Tibial nerve (tissue), 4 donors: ENCODE results near the gene VEGFA. TPM values are rescaled to one million over a fixed set of nuclear protein-coding genes. Genes with fewer than 3 reads are reported as not detected.

Experiments used
- DNase-seq, 2 donors: peaks; one replicate each; pipeline ENCODE4 v3.0.0-alpha.2; 2019; ENCODE audit warnings: low spot score in 2 of 2
- H3K27ac ChIP-seq, 4 donors: fragments of 200-600 bp; sonication (generic) in 3 of 4; one replicate each; pipeline ENCODE4 v1.5.1; 2017 to 2019; ENCODE audit warnings: mild to moderate bottlenecking in 1 of 4
- H3K27me3 ChIP-seq, 2 donors: fragments of 200-600 bp; sonication (generic) in 1 of 2; one replicate each; pipeline versions ENCODE4 v1.5.1 to v1.6.0; 2017 to 2019
- H3K36me3 ChIP-seq, 3 donors: fragments of 200-600 bp; sonication (generic); one replicate each; pipeline ENCODE4 v1.5.1; 2018 to 2019
- H3K4me1 ChIP-seq, 4 donors: fragments of 200-600 bp; sonication (generic) in 3 of 4; one replicate each; pipeline ENCODE4 v1.5.1; 2017 to 2019
- H3K4me3 ChIP-seq, 4 donors: fragments of 200-600 bp; sonication (generic) in 3 of 4; one replicate each; pipeline ENCODE4 v1.5.1; 2017 to 2019; ENCODE audit warnings: mild to moderate bottlenecking in 1 of 4, moderate library complexity in 1 of 4
- H3K9me3 ChIP-seq, 4 donors: fragments of 200-600 bp; sonication (generic) in 3 of 4; one replicate each; pipeline ENCODE4 v1.5.1; 2017 to 2019
- CTCF ChIP-seq, 5 experiments: fragments of 200-600 bp in 3 of 5; fragments of 450-650 bp in 2 of 5; sonication (generic) in 3 of 5; IDR thresholded peaks; one replicate each; pipeline ENCODE4 v1.5.1; 2016 to 2019; ENCODE audit warnings: antibody characterized with exemption in 5 of 5, mild to moderate bottlenecking in 3 of 5, moderate library complexity in 2 of 5
- EP300 ChIP-seq, 2 donors: sonication (generic); formaldehyde crosslinking; IDR thresholded peaks; one replicate each; pipeline ENCODE4 v1.6.1; 2017; ENCODE audit warnings: antibody characterized with exemption in 2 of 2, mild to moderate bottlenecking in 1 of 2
- POLR2A ChIP-seq, 2 donors: fragments of 450-650 bp; IDR thresholded peaks; one replicate each; pipeline ENCODE4 v1.6.1; 2017; ENCODE audit warnings: antibody characterized with exemption in 2 of 2, mild to moderate bottlenecking in 2 of 2, moderate library complexity in 2 of 2
- WGBS, 2 donors: methylation state at CpG; one replicate each; pipeline ENCODE4 v1.1.5; 2018; 5-methylcytosine and 5-hydroxymethylcytosine counted together
- total RNA-seq, 4 donors: library from RNA; depleted of rRNA; stranded (reverse); fragments of >200 nt; gene quantifications; one replicate each; pipeline ENCODE4 v1.1.0, GENCODE V29; 2016

The VEGFA gene
- total RNA-seq, 4 donors from 2014 or later = 175 to 220 (median 177) TPM

DNA sequence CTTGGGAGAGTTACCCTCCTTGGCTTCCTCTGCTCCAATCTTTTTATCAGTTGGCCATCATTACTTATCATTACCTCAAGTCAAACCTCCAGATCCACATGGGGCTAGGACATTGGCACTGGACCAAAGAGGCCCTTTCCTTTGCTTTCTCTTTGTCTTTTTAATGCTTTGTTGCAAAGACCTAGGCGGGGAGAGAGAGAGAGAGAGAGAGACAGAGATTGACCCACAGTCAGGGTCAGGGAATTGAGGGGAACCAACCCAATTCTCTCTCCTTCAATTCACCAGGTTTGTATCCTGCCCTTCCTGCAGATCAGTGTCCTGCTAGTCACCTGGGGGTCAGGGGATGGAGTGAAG is 3.5 kb upstream of the VEGFA start:
- Histone ChIP-seq H3K4me3 (no peak overlapping the region), H3K9me3 (no peaks in the 10 kb centered on the region), H3K27me3 (no peaks in the 10 kb centered on the region), H3K4me1 (peaks cover 0 to 11% (median 5%) of the 10 kb centered on the region in 4 donors), H3K27ac (no peak overlapping the region), H3K36me3 (no peaks in the 10 kb centered on the region)
- DNase-seq = no peak
- 78 to 82% methylated on average over 1 of the region's 1 CpG for WGBS, 2 donors
- TF ChIP-seq EP300 (IDR thresholded peaks at IDR 0.05) (no peak), CTCF (IDR thresholded peaks at IDR 0.05) (no peak), POLR2A (IDR thresholded peaks at IDR 0.05) (no peak)

GRCh38 chr6:43766964-43767461 is 3.0 kb upstream of the VEGFA start:
- no peaks in the 10 kb centered on the region for H3K27me3 ChIP-seq
- DNase-seq = no peak
- TF ChIP-seq CTCF (IDR thresholded peaks at IDR 0.05) (no peak), EP300 (IDR thresholded peaks at IDR 0.05) (no peak)
- no peak overlapping the region for H3K4me3 ChIP-seq
- H3K27ac ChIP-seq = no peak overlapping the region
- no peaks in the 10 kb centered on the region for H3K9me3 ChIP-seq
- 83 to 84% methylated on average over 10 of the region's 10 CpGs for WGBS, 2 donors
- no peaks in the 10 kb centered on the region for H3K36me3 ChIP-seq
- peaks cover 0 to 13% (median 6%) of the 10 kb centered on the region in 4 donors for H3K4me1 ChIP-seq

DNA sequence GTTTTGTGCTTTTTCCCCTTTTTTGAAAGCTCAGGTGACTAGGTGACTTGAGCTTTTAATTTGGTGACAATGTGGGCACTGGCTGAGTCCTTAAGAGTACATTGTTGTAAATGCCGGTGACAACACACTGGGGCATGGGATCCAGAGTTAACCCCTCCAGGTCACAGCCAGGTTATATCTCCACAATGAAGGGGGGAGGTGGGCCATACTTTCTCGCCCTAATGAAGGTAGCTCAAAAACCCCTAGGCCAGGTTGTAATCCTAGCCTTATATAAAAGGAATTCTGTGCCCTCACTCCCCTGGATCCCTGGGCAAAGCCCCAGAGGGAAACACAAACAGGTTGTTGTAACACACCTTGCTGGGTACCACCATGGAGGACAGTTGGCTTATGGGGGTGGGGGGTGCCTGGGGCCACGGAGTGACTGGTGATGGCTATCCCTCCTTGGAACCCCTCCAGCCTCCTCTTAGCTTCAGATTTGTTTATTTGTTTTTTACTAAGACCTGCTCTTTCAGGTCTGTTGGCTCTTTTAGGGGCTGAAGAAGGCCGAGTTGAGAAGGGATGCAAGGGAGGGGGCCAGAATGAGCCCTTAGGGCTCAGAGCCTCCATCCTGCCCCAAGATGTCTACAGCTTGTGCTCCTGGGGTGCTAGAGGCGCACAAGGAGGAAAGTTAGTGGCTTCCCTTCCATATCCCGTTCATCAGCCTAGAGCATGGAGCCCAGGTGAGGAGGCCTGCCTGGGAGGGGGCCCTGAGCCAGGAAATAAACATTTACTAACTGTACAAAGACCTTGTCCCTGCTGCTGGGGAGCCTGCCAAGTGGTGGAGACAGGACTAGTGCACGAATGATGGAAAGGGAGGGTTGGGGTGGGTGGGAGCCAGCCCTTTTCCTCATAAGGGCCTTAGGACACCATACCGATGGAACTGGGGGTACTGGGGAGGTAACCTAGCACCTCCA is 2.2 kb upstream of the VEGFA start:
- no peak for DNase-seq
- no peak for TF ChIP-seq POLR2A (IDR thresholded peaks at IDR 0.05)
- no peak for TF ChIP-seq CTCF (IDR thresholded peaks at IDR 0.05)
- no peak for TF ChIP-seq EP300 (IDR thresholded peaks at IDR 0.05)
- Histone ChIP-seq H3K4me3 (no peak overlapping the region), H3K27ac (no peak overlapping the region), H3K4me1 (peaks cover 0 to 21% (median 13%) of the 10 kb centered on the region in 4 donors), H3K27me3 (no peaks in the 10 kb centered on the region), H3K36me3 (no peaks in the 10 kb centered on the region), H3K9me3 (no peaks in the 10 kb centered on the region)
- 84 to 86% methylated on average over 8 of the region's 8 CpGs for WGBS, 2 donors

DNA sequence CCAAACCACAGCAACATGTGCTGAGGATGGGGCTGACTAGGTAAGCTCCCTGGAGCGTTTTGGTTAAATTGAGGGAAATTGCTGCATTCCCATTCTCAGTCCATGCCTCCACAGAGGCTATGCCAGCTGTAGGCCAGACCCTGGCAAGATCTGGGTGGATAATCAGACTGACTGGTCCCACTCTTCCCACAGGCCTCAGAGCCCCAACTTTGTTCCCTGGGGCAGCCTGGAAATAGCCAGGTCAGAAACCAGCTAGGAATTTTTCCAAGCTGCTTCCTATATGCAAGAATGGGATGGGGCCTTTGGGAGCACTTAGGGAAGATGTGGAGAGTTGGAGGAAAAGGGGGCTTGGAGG is 1.5 kb upstream of the VEGFA start:
- no peaks in the 10 kb centered on the region for H3K9me3 ChIP-seq
- TF ChIP-seq POLR2A (IDR thresholded peaks at IDR 0.05) = no peak
- TF ChIP-seq EP300 (IDR thresholded peaks at IDR 0.05) = no peak
- no peak for TF ChIP-seq CTCF (IDR thresholded peaks at IDR 0.05)
- peak overlapping the region in 2 of 4 donors; percentile 92 to 95 for H3K27ac ChIP-seq
- H3K27me3 ChIP-seq = no peaks in the 10 kb centered on the region
- no peaks in the 10 kb centered on the region for H3K36me3 ChIP-seq
- DNase-seq = no peak
- peaks cover 0 to 27% (median 14%) of the 10 kb centered on the region in 4 donors for H3K4me1 ChIP-seq
- WGBS, 2 donors = 67 to 75% methylated on average over 1 of the region's 1 CpG
- no peak overlapping the region for H3K4me3 ChIP-seq

DNA sequence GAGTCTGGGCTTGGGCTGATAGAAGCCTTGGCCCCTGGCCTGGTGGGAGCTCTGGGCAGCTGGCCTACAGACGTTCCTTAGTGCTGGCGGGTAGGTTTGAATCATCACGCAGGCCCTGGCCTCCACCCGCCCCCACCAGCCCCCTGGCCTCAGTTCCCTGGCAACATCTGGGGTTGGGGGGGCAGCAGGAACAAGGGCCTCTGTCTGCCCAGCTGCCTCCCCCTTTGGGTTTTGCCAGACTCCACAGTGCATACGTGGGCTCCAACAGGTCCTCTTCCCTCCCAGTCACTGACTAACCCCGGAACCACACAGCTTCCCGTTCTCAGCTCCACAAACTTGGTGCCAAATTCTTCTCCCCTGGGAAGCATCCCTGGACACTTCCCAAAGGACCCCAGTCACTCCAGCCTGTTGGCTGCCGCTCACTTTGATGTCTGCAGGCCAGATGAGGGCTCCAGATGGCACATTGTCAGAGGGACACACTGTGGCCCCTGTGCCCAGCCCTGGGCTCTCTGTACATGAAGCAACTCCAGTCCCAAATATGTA is 957 bp upstream of the VEGFA start:
- H3K4me1 ChIP-seq = peaks cover 0 to 33% (median 15%) of the 10 kb centered on the region in 4 donors
- H3K4me3 ChIP-seq = peak overlapping the region in 1 of 4 donors; percentile 83
- peak overlapping the region; percentile 92 to 95 (median 92) for H3K27ac ChIP-seq
- TF ChIP-seq EP300 (IDR thresholded peaks at IDR 0.05) (no peak), POLR2A (IDR thresholded peaks at IDR 0.05) (no peak), CTCF (IDR thresholded peaks at IDR 0.05) (no peak)
- WGBS, 2 donors = 16 to 38% methylated on average over 8 of the region's 8 CpGs
- no peaks in the 10 kb centered on the region for H3K9me3 ChIP-seq
- no peaks in the 10 kb centered on the region for H3K27me3 ChIP-seq
- peak in 1 of 2 donors; percentile 42 for DNase-seq
- no peaks in the 10 kb centered on the region for H3K36me3 ChIP-seq
